OCI-LY1 (cell line): ENCODE data around the gene HAPLN3.

Source experiments
- CTCF ChIP-seq: fragments of 200-600 bp; sonication (generic), shearing (Covaris generic); IDR thresholded peaks from 2 replicates; pipeline ENCODE4 v1.5.1; 2017; ENCODE audit warnings: mild to moderate bottlenecking, antibody characterized with exemption, low read length, moderate library complexity, mixed read lengths
- EZH2 ChIP-seq: fragments of 200-600 bp; sonication (generic), shearing (Covaris generic); IDR thresholded peaks from 2 replicates; pipeline ENCODE4 v1.8.0; 2017; ENCODE audit warnings: borderline replicate concordance, mixed run types, mild to moderate bottlenecking, antibody characterized with exemption, low read length, moderate library complexity, mixed read lengths

GRCh38 chr15:88872706-88873105 lies 22.6 kb downstream of the HAPLN3 start:
- TF ChIP-seq EZH2 (no peak), CTCF (no peak)
